ENCODE data around the gene OIP5. TPM values are rescaled to one million over a fixed set of nuclear protein-coding genes. Genes with fewer than 3 reads are reported as not detected.

Gene OIP5
- total and polyA plus RNA-seq, 2 of the 13 experiments (the other 11 are each of a cell fraction or from before 2014, with no cell fraction given), result 10.7 to 38.0 TPM

GRCh38 chr15:41259546-41260189 is 72.7 kb downstream of the OIP5 start (continued):
- TF ChIP-seq, protein P1, sequence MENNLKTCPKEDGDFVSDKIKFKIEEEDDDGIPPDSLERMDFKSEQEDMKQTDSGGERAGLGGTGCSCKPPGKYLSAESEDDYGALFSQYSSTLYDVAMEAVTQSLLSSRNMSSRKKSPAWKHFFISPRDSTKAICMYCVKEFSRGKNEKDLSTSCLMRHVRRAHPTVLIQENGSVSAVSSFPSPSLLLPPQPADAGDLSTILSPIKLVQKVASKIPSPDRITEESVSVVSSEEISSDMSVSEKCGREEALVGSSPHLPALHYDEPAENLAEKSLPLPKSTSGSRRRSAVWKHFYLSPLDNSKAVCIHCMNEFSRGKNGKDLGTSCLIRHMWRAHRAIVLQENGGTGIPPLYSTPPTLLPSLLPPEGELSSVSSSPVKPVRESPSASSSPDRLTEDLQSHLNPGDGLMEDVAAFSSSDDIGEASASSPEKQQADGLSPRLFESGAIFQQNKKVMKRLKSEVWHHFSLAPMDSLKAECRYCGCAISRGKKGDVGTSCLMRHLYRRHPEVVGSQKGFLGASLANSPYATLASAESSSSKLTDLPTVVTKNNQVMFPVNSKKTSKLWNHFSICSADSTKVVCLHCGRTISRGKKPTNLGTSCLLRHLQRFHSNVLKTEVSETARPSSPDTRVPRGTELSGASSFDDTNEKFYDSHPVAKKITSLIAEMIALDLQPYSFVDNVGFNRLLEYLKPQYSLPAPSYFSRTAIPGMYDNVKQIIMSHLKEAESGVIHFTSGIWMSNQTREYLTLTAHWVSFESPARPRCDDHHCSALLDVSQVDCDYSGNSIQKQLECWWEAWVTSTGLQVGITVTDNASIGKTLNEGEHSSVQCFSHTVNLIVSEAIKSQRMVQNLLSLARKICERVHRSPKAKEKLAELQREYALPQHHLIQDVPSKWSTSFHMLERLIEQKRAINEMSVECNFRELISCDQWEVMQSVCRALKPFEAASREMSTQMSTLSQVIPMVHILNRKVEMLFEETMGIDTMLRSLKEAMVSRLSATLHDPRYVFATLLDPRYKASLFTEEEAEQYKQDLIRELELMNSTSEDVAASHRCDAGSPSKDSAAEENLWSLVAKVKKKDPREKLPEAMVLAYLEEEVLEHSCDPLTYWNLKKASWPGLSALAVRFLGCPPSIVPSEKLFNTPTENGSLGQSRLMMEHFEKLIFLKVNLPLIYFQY (CRISPR knock-in tag; IDR thresholded peaks at IDR 0.05; ENCODE audit: borderline replicate concordance), result 0 out of 2 replicates have a peak, but pooled peaks have one; percentile 30
- peak; percentile 60; the same call in 1 of the 2 replicates for TF ChIP-seq TFDP1 (CRISPR knock-in tag; IDR thresholded peaks at IDR 0.05; ENCODE audit: borderline replicate concordance)
- TF ChIP-seq, protein P2, sequence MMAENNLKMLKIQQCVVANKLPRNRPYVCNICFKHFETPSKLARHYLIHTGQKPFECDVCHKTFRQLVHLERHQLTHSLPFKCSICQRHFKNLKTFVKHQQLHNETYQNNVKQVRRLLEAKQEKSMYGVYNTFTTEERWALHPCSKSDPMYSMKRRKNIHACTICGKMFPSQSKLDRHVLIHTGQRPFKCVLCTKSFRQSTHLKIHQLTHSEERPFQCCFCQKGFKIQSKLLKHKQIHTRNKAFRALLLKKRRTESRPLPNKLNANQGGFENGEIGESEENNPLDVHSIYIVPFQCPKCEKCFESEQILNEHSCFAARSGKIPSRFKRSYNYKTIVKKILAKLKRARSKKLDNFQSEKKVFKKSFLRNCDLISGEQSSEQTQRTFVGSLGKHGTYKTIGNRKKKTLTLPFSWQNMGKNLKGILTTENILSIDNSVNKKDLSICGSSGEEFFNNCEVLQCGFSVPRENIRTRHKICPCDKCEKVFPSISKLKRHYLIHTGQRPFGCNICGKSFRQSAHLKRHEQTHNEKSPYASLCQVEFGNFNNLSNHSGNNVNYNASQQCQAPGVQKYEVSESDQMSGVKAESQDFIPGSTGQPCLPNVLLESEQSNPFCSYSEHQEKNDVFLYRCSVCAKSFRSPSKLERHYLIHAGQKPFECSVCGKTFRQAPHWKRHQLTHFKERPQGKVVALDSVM (CRISPR knock-in tag; IDR thresholded peaks at IDR 0.05), result peak; percentile 75
- peak; percentile 98 for TF ChIP-seq ZMYM3 (CRISPR knock-in tag; IDR thresholded peaks at IDR 0.05)
- peak; percentile 90 for TF ChIP-seq KDM1A (CRISPR knock-in tag; IDR thresholded peaks at IDR 0.05)
- no peak for TF ChIP-seq ZNF790 (CRISPR knock-in tag; IDR thresholded peaks at IDR 0.05; ENCODE audit: borderline replicate concordance)
- no peak for TF ChIP-seq ZNF230 (CRISPR knock-in tag; IDR thresholded peaks at IDR 0.05)
- TF ChIP-seq ZNF263 (CRISPR knock-in tag; IDR thresholded peaks at IDR 0.05), result no peak; the same call in 1 of the 2 replicates
- peak; percentile 97 for TF ChIP-seq POGZ (CRISPR knock-in tag; IDR thresholded peaks at IDR 0.05)
- TF ChIP-seq RXRB (CRISPR knock-in tag; IDR thresholded peaks at IDR 0.05; ENCODE audit: borderline replicate concordance), result peak; percentile 97
- peak; percentile 46; the same call in 1 of the 2 replicates for TF ChIP-seq ZNF556 (CRISPR knock-in tag; IDR thresholded peaks at IDR 0.05; ENCODE audit: borderline replicate concordance)
- TF ChIP-seq ZNF746 (CRISPR knock-in tag; IDR thresholded peaks at IDR 0.05), result peak; percentile 60; the same call in 1 of the 2 replicates
- TF ChIP-seq MED13 (CRISPR knock-in tag; IDR thresholded peaks at IDR 0.05), result peak; percentile 57; the same call in 1 of the 2 replicates
- TF ChIP-seq YEATS4 (CRISPR knock-in tag; IDR thresholded peaks at IDR 0.05; ENCODE audit: borderline replicate concordance), result peak; percentile 73
- TF ChIP-seq CBX5 (CRISPR knock-in tag; IDR thresholded peaks at IDR 0.05; ENCODE audit: borderline replicate concordance), result peak; percentile 91
- TF ChIP-seq ZNF644 (CRISPR knock-in tag; IDR thresholded peaks at IDR 0.05; ENCODE audit: low read depth), result peak; percentile 97
- peak; percentile 60; the same call in 1 of the 2 replicates for TF ChIP-seq ZSCAN21 (CRISPR knock-in tag; IDR thresholded peaks at IDR 0.05; ENCODE audit: borderline replicate concordance)
- peak; percentile 93 for TF ChIP-seq TBX2 (CRISPR knock-in tag; IDR thresholded peaks at IDR 0.05; ENCODE audit: borderline replicate concordance)
- TF ChIP-seq, protein P3, sequence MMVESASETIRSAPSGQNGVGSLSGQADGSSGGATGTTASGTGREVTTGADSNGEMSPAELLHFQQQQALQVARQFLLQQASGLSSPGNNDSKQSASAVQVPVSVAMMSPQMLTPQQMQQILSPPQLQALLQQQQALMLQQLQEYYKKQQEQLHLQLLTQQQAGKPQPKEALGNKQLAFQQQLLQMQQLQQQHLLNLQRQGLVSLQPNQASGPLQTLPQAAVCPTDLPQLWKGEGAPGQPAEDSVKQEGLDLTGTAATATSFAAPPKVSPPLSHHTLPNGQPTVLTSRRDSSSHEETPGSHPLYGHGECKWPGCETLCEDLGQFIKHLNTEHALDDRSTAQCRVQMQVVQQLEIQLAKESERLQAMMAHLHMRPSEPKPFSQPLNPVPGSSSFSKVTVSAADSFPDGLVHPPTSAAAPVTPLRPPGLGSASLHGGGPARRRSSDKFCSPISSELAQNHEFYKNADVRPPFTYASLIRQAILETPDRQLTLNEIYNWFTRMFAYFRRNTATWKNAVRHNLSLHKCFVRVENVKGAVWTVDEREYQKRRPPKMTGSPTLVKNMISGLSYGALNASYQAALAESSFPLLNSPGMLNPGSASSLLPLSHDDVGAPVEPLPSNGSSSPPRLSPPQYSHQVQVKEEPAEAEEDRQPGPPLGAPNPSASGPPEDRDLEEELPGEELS (CRISPR knock-in tag; IDR thresholded peaks at IDR 0.05), result peak; percentile 76; the same call in 1 of the 2 replicates
- TF ChIP-seq CBFB (CRISPR knock-in tag; IDR thresholded peaks at IDR 0.05), result peak; percentile 62; the same call in 1 of the 2 replicates
- TF ChIP-seq TRIM24 (CRISPR knock-in tag; IDR thresholded peaks at IDR 0.05), result peak; percentile 52; the same call in 1 of the 2 replicates
